GM21825 (cell line): Measurements from ENCODE around the gene IL11.
"Not testable (repeated sequence)": the region's sequence is repeated elsewhere in the genome, so short reads cannot be mapped to it uniquely, and the experiment has no call there.

Experiments used
- ATAC-seq: cut with Tn5 transposase; IDR thresholded peaks from one replicate; pipeline ENCODE4 v1.9.1; 2021; ENCODE audit warnings: mild to moderate bottlenecking, moderate library complexity; ENCODE audit not compliant: unreplicated experiment

Gene IL11

GRCh38 chr19:55370305-55370988 is at the start of gene IL11:
TSS of gene IL11 (minus strand) at chr19:55370463. CDS start at chr19:55370310, 153 bp downstream.
- ATAC-seq, result no peak

- no peak for ATAC-seq
Observed at GRCh38 chr19:55419624-55420236, 49.5 kb upstream of the IL11 start.

- no peak for ATAC-seq
Observed at GRCh38 chr19:55419103-55419502, 48.8 kb upstream of the IL11 start.

GRCh38 chr19:55418185-55418584 is 47.9 kb upstream of the IL11 start:
- ATAC-seq, result no peak

- no peak for ATAC-seq
Observed at GRCh38 chr19:55410168-55410567, 39.9 kb upstream of the IL11 start.

- not testable (repeated sequence) for ATAC-seq
Observed at GRCh38 chr19:55409179-55409578, 38.9 kb upstream of the IL11 start.

- no peak for ATAC-seq
Observed at GRCh38 chr19:55408533-55408872, 38.2 kb upstream of the IL11 start.

GRCh38 chr19:55407800-55408532 is 37.7 kb upstream of the IL11 start:
- peak; percentile 78 for ATAC-seq

GRCh38 chr19:55407550-55407799 is 37.2 kb upstream of the IL11 start, which contains the start of gene UBE2S:
TSS of gene UBE2S (minus strand) at chr19:55407788. CDS start at chr19:55407589, 199 bp downstream.
- not testable (repeated sequence) for ATAC-seq

GRCh38 chr19:55406826-55407549 is 36.7 kb upstream of the IL11 start:
- no peak for ATAC-seq

GRCh38 chr19:55406091-55406825 is 36.0 kb upstream of the IL11 start:
- ATAC-seq, result no peak

- no peak for ATAC-seq
Observed at GRCh38 chr19:55405638-55406037, 35.4 kb upstream of the IL11 start.

GRCh38 chr19:55402509-55402908 is 32.2 kb upstream of the IL11 start:
- ATAC-seq, result no peak

GRCh38 chr19:55401390-55401789 is 31.1 kb upstream of the IL11 start:
- ATAC-seq, result not testable (repeated sequence)

- ATAC-seq, result no peak
Observed at GRCh38 chr19:55400281-55401087, 30.2 kb upstream of the IL11 start.

- no peak for ATAC-seq
Observed at GRCh38 chr19:55398200-55398925, 28.1 kb upstream of the IL11 start.

- no peak for ATAC-seq
Observed at GRCh38 chr19:55392820-55393761, 22.8 kb upstream of the IL11 start.
